Astrocyte of the cerebellum (primary cell): ENCODE results near the gene FAM168A.

ENCODE experiments used
- DNase-seq: peaks from one replicate; pipeline ENCODE4 v3.0.0-alpha.2; 2011; ENCODE audit warnings: low read depth
- H3K4me3 ChIP-seq: 2 replicates; pipeline ENCODE4 v1.5.1; 2011; ENCODE audit warnings: mild to moderate bottlenecking, low read depth, low read length, moderate library complexity
- CTCF ChIP-seq: IDR thresholded peaks from 2 replicates; pipeline ENCODE4 v1.5.1; 2012; ENCODE audit warnings: low read length, low read depth, moderate library complexity, mild to moderate bottlenecking; ENCODE audit errors: missing control alignments
- in situ Hi-C: cut with HindIII; loops from 2 replicates; pipeline ENCODE4 v1.10.0; 2017; ENCODE audit warnings: low sequenced_read_pairs

Gene FAM168A

GRCh38 chr11:73509188-73509587 lies 88.7 kb downstream of the FAM168A start:
- no peak for TF ChIP-seq CTCF
- DNase-seq, result no peak
- in situ Hi-C loops, result no loop called here
- no peak overlapping the region for H3K4me3 ChIP-seq

- no peak for DNase-seq
- H3K4me3 ChIP-seq, result no peak overlapping the region
- TF ChIP-seq CTCF, result no peak
- in situ Hi-C loops, result no loop called here
Observed at GRCh38 chr11:73508243-73509176, 89.4 kb downstream of the FAM168A start.

- no peak for TF ChIP-seq CTCF
- in situ Hi-C loops, result no loop called here
- no peak overlapping the region for H3K4me3 ChIP-seq
- DNase-seq, result no peak
Observed at GRCh38 chr11:73507086-73507485, 90.8 kb downstream of the FAM168A start.

GRCh38 chr11:73506038-73506437 lies 91.9 kb downstream of the FAM168A start:
- no peak overlapping the region for H3K4me3 ChIP-seq
- DNase-seq, result no peak
- no peak for TF ChIP-seq CTCF
- in situ Hi-C loops, result no loop called here

GRCh38 chr11:73498343-73498742 lies 99.6 kb downstream of the FAM168A start:
- no peak for TF ChIP-seq CTCF
- no peak for DNase-seq
- no peak overlapping the region for H3K4me3 ChIP-seq
- in situ Hi-C loops, result no loop called here

- H3K4me3 ChIP-seq, result no peak overlapping the region
- in situ Hi-C loops, result no loop called here
- no peak for DNase-seq
- no peak for TF ChIP-seq CTCF
Observed at GRCh38 chr11:73496134-73496533, 101.8 kb downstream of the FAM168A start.
